ENCODE measurements around the gene KRTAP10-4.

KRTAP10-4 gene

GRCh38 chr21:44530903-44531605 is 42.5 kb upstream of the KRTAP10-4 start:
- no peak for TF ChIP-seq GABPA (IDR thresholded peaks at IDR 0.05; ENCODE audit: low read depth)
- TF ChIP-seq SPI1 (IDR thresholded peaks at IDR 0.05; ENCODE audit: borderline replicate concordance, low read depth): no peak
- no peak for TF ChIP-seq REST (IDR thresholded peaks at IDR 0.05; ENCODE audit: insufficient replicate concordance, low read depth)
- TF ChIP-seq CTCF (IDR thresholded peaks at IDR 0.05; ENCODE audit: insufficient read depth, low read length): no peak
- TF ChIP-seq POLR2AphosphoS5 (IDR thresholded peaks at IDR 0.05; ENCODE audit: low read depth): no peak
- no peak overlapping the region for H3K4me3 ChIP-seq (replicated peaks; ENCODE audit: insufficient read depth, low read length)
- no peak for DNase-seq (ENCODE audit: low read depth in 1 of 2, low spot score in 1 of 2)
- no peaks in the 10 kb centered on the region for H3K27me3 ChIP-seq (ENCODE audit: insufficient read depth, poor library complexity, severe bottlenecking)
- H3K27ac ChIP-seq (replicated peaks): no peak overlapping the region

- no peak overlapping the region for H3K27ac ChIP-seq (replicated peaks)
- TF ChIP-seq POLR2AphosphoS5 (IDR thresholded peaks at IDR 0.05; ENCODE audit: low read depth) (no peak), REST (IDR thresholded peaks at IDR 0.05; ENCODE audit: insufficient replicate concordance, low read depth) (no peak), GABPA (IDR thresholded peaks at IDR 0.05; ENCODE audit: low read depth) (no peak), CTCF (IDR thresholded peaks at IDR 0.05; ENCODE audit: insufficient read depth, low read length) (no peak), SPI1 (IDR thresholded peaks at IDR 0.05; ENCODE audit: borderline replicate concordance, low read depth) (no peak)
These were observed 41.6 kb upstream of the KRTAP10-4 start for GRCh38 chr21:44531606-44532564.

GRCh38 chr21:44532712-44533111 is 40.8 kb upstream of the KRTAP10-4 start:
- no peaks in the 10 kb centered on the region for H3K27me3 ChIP-seq (ENCODE audit: insufficient read depth, poor library complexity, severe bottlenecking)
- TF ChIP-seq CTCF (IDR thresholded peaks at IDR 0.05; ENCODE audit: insufficient read depth, low read length): no peak
- no peak for TF ChIP-seq SPI1 (IDR thresholded peaks at IDR 0.05; ENCODE audit: borderline replicate concordance, low read depth)
- no peak for TF ChIP-seq GABPA (IDR thresholded peaks at IDR 0.05; ENCODE audit: low read depth)
- no peak for TF ChIP-seq REST (IDR thresholded peaks at IDR 0.05; ENCODE audit: insufficient replicate concordance, low read depth)
- no peak for TF ChIP-seq POLR2AphosphoS5 (IDR thresholded peaks at IDR 0.05; ENCODE audit: low read depth)
- no peak for DNase-seq (ENCODE audit: low read depth in 1 of 2, low spot score in 1 of 2)

More at GRCh38 chr21:44531606-44532564, 41.6 kb upstream of the KRTAP10-4 start:
- Histone ChIP-seq H3K27me3 (ENCODE audit: insufficient read depth, poor library complexity, severe bottlenecking) (no peaks in the 10 kb centered on the region), H3K4me3 (replicated peaks; ENCODE audit: insufficient read depth, low read length) (no peak overlapping the region)
- DNase-seq (ENCODE audit: low read depth in 1 of 2, low spot score in 1 of 2): no peak

More at GRCh38 chr21:44532712-44533111, 40.8 kb upstream of the KRTAP10-4 start:
- H3K4me3 ChIP-seq (replicated peaks; ENCODE audit: insufficient read depth, low read length): no peak overlapping the region
- no peak overlapping the region for H3K27ac ChIP-seq (replicated peaks)
